ENCODE results near the gene IL23R. TPM values are rescaled to one million over a fixed set of nuclear protein-coding genes. Genes with fewer than 3 reads are reported as not detected.

IL23R gene
- total RNA-seq, 5 donors from 2014 or later (not counting 1 experiment from before 2014, with no cell fraction given): 0.18 to 0.63 (median 0.43) TPM; not detected in 1

GRCh38 chr1:67226688-67227087, 60.4 kb downstream of the IL23R start:
- ATAC-seq (replicated peaks in 1 of 4) (no peak), DNase-seq (peak in 8 of 35 experiments; percentile 1 to 33 (median 11))
- POLR2A ChIA-PET: no interaction called here

GRCh38 chr1:67227196-67227595, 60.9 kb downstream of the IL23R start:
- ChIA-PET CTCF (no interaction called here), POLR2A (no interaction called here)
- ATAC-seq (replicated peaks in 1 of 4): no peak
- H3K27ac Mint-ChIP-seq: no peak overlapping the region
- H3K4me3 Mint-ChIP-seq: no peak overlapping the region
- H3K9me3 ChIP-seq: no peaks in the 10 kb centered on the region
- no peaks in the 10 kb centered on the region for H3K4me1 ChIP-seq (ENCODE audit: control insufficient read depth in 1 of 2, extremely low read depth in 1 of 2, insufficient read depth in 2 of 2, low read length in 2 of 2)
- H3K4me3 ChIP-seq (ENCODE audit: control insufficient read depth in 1 of 2, extremely low read depth in 1 of 2, low read length in 1 of 2): no peak overlapping the region
- H3K36me3 Mint-ChIP-seq: no peaks in the 10 kb centered on the region
- no CpG with 5 or more reads among the region's 1 CpG for WGBS (ENCODE audit: insufficient coverage)
- no peaks in the 10 kb centered on the region for H3K36me3 ChIP-seq (ENCODE audit: control insufficient read depth in 2 of 2, extremely low read depth in 1 of 2, insufficient read depth in 1 of 2, low read length in 1 of 2)
- DNase-seq: no peak
- no peak overlapping the region for H3K27ac ChIP-seq (ENCODE audit: low read length)
- H3K9me3 Mint-ChIP-seq: no peaks in the 10 kb centered on the region
- H3K27me3 ChIP-seq (replicated peaks in 1 of 2; ENCODE audit: control insufficient read depth in 2 of 2, extremely low read depth in 1 of 2, insufficient read depth in 2 of 2, low read length in 1 of 2): no peaks in the 10 kb centered on the region
- H3K27me3 Mint-ChIP-seq: peaks cover 0 to 3% of the 10 kb centered on the region in 2 donors
- peaks cover 0 to 5% (median 4%) of the 10 kb centered on the region in 3 donors for H3K4me1 Mint-ChIP-seq

More at GRCh38 chr1:67226688-67227087, 60.4 kb downstream of the IL23R start:
- no peaks in the 10 kb centered on the region for H3K36me3 ChIP-seq (ENCODE audit: control insufficient read depth in 2 of 2, extremely low read depth in 1 of 2, insufficient read depth in 1 of 2, low read length in 1 of 2)
- Mint-ChIP-seq H3K4me1 (peaks cover 0 to 5% (median 4%) of the 10 kb centered on the region in 3 donors), H3K36me3 (no peaks in the 10 kb centered on the region), H3K9me3 (no peaks in the 10 kb centered on the region), H3K27ac (peak overlapping the region in 1 of 2 donors; percentile 45), H3K27me3 (peaks cover 0 to 3% of the 10 kb centered on the region in 2 donors), H3K4me3 (no peak overlapping the region)
- CTCF ChIA-PET: interaction anchor here (0.6 to 1.1 kb wide), 3 partner anchors 12 to 452 kb away, joined by 3 to 5 read pairs (median 3); no protein-coding TSS in a partner anchor
- no CpG with 5 or more reads among the region's 3 CpGs for WGBS (ENCODE audit: insufficient coverage)
- H3K4me3 ChIP-seq (ENCODE audit: control insufficient read depth in 1 of 2, extremely low read depth in 1 of 2, low read length in 1 of 2): no peak overlapping the region
- H3K27me3 ChIP-seq (replicated peaks in 1 of 2; ENCODE audit: control insufficient read depth in 2 of 2, extremely low read depth in 1 of 2, insufficient read depth in 2 of 2, low read length in 1 of 2): no peaks in the 10 kb centered on the region
- no peaks in the 10 kb centered on the region for H3K9me3 ChIP-seq
- H3K4me1 ChIP-seq (ENCODE audit: control insufficient read depth in 1 of 2, extremely low read depth in 1 of 2, insufficient read depth in 2 of 2, low read length in 2 of 2): no peaks in the 10 kb centered on the region
- no peak overlapping the region for H3K27ac ChIP-seq (ENCODE audit: low read length)

GRCh38 chr1:67228791-67229190, 62.5 kb downstream of the IL23R start:
- CTCF ChIA-PET: interaction anchor here in 1 of 2 donors (0.7 kb wide), 1 partner anchor 52 kb away, joined by 3 read pairs; no protein-coding TSS in a partner anchor
- H3K9me3 ChIP-seq: no peaks in the 10 kb centered on the region

GRCh38 chr1:67230539-67230938, 64.3 kb downstream of the IL23R start:
- Mint-ChIP-seq H3K4me1 (peaks cover 0 to 6% (median 5%) of the 10 kb centered on the region in 3 donors), H3K36me3 (no peaks in the 10 kb centered on the region), H3K27me3 (peaks cover 0 to 3% of the 10 kb centered on the region in 2 donors), H3K4me3 (no peak overlapping the region), H3K27ac (no peak overlapping the region), H3K9me3 (no peaks in the 10 kb centered on the region)
- CTCF ChIA-PET: interaction anchor here in 1 of 2 donors (0.6 to 1.4 kb wide), 4 partner anchors 8 to 271 kb away, joined by 3 to 6 read pairs (median 4); no protein-coding TSS in a partner anchor
- Histone ChIP-seq H3K36me3 (ENCODE audit: control insufficient read depth in 2 of 2, extremely low read depth in 1 of 2, insufficient read depth in 1 of 2, low read length in 1 of 2) (no peaks in the 10 kb centered on the region), H3K27me3 (replicated peaks in 1 of 2; ENCODE audit: control insufficient read depth in 2 of 2, extremely low read depth in 1 of 2, insufficient read depth in 2 of 2, low read length in 1 of 2) (no peaks in the 10 kb centered on the region), H3K4me3 (ENCODE audit: control insufficient read depth in 1 of 2, extremely low read depth in 1 of 2, low read length in 1 of 2) (no peak overlapping the region), H3K27ac (ENCODE audit: low read length) (no peak overlapping the region), H3K4me1 (ENCODE audit: control insufficient read depth in 1 of 2, extremely low read depth in 1 of 2, insufficient read depth in 2 of 2, low read length in 2 of 2) (no peaks in the 10 kb centered on the region), H3K9me3 (no peaks in the 10 kb centered on the region)
- POLR2A ChIA-PET: no interaction called here
- no CpG with 5 or more reads among the region's 3 CpGs for WGBS (ENCODE audit: insufficient coverage)
- DNase-seq: no peak
- ATAC-seq (replicated peaks in 1 of 4): no peak

More at GRCh38 chr1:67228791-67229190, 62.5 kb downstream of the IL23R start:
- Mint-ChIP-seq H3K9me3 (no peaks in the 10 kb centered on the region), H3K4me1 (peaks cover 0 to 5% (median 4%) of the 10 kb centered on the region in 3 donors), H3K4me3 (no peak overlapping the region), H3K36me3 (no peaks in the 10 kb centered on the region), H3K27me3 (peaks cover 0 to 3% of the 10 kb centered on the region in 2 donors), H3K27ac (no peak overlapping the region)
- H3K27ac ChIP-seq (ENCODE audit: low read length): no peak overlapping the region
- H3K4me3 ChIP-seq (ENCODE audit: control insufficient read depth in 1 of 2, extremely low read depth in 1 of 2, low read length in 1 of 2): no peak overlapping the region
- DNase-seq (no peak), ATAC-seq (replicated peaks in 1 of 4) (no peak)
- POLR2A ChIA-PET: interaction anchor here in 1 of 2 donors (0.6 kb wide), 1 partner anchor 9 kb away, joined by 6 read pairs; no protein-coding TSS in a partner anchor
- no peaks in the 10 kb centered on the region for H3K4me1 ChIP-seq (ENCODE audit: control insufficient read depth in 1 of 2, extremely low read depth in 1 of 2, insufficient read depth in 2 of 2, low read length in 2 of 2)
- no peaks in the 10 kb centered on the region for H3K36me3 ChIP-seq (ENCODE audit: control insufficient read depth in 2 of 2, extremely low read depth in 1 of 2, insufficient read depth in 1 of 2, low read length in 1 of 2)
- H3K27me3 ChIP-seq (replicated peaks in 1 of 2; ENCODE audit: control insufficient read depth in 2 of 2, extremely low read depth in 1 of 2, insufficient read depth in 2 of 2, low read length in 1 of 2): no peaks in the 10 kb centered on the region

- H3K27me3 ChIP-seq (replicated peaks in 1 of 2; ENCODE audit: control insufficient read depth in 2 of 2, extremely low read depth in 1 of 2, insufficient read depth in 2 of 2, low read length in 1 of 2): no peaks in the 10 kb centered on the region
- Mint-ChIP-seq H3K27me3 (no peaks in the 10 kb centered on the region), H3K36me3 (no peaks in the 10 kb centered on the region), H3K4me1 (peaks cover 0 to 2% (median 0%) of the 10 kb centered on the region in 3 donors), H3K27ac (no peak overlapping the region), H3K4me3 (no peak overlapping the region), H3K9me3 (no peaks in the 10 kb centered on the region)
- no peaks in the 10 kb centered on the region for H3K36me3 ChIP-seq (ENCODE audit: control insufficient read depth in 2 of 2, extremely low read depth in 1 of 2, insufficient read depth in 1 of 2, low read length in 1 of 2)
- DNase-seq (no peak), ATAC-seq (replicated peaks in 1 of 4) (no peak)
- POLR2A ChIA-PET: no interaction called here
- CTCF ChIA-PET: interaction anchor here in 1 of 2 donors (0.6 to 3.5 kb wide), 2 partner anchors 97 to 265 kb away, joined by 5 to 16 read pairs; no protein-coding TSS in a partner anchor
- no peak overlapping the region for H3K4me3 ChIP-seq (ENCODE audit: control insufficient read depth in 1 of 2, extremely low read depth in 1 of 2, low read length in 1 of 2)
- no peaks in the 10 kb centered on the region for H3K4me1 ChIP-seq (ENCODE audit: control insufficient read depth in 1 of 2, extremely low read depth in 1 of 2, insufficient read depth in 2 of 2, low read length in 2 of 2)
- 90% methylated on average over 2 of the region's 3 CpGs for WGBS (ENCODE audit: insufficient coverage)
- no peaks in the 10 kb centered on the region for H3K9me3 ChIP-seq
- no peak overlapping the region for H3K27ac ChIP-seq (ENCODE audit: low read length)
Measured at GRCh38 chr1:67236277-67236676, 70.0 kb downstream of the IL23R start.

- Histone ChIP-seq H3K4me3 (ENCODE audit: control insufficient read depth in 1 of 2, extremely low read depth in 1 of 2, low read length in 1 of 2) (no peak overlapping the region), H3K36me3 (ENCODE audit: control insufficient read depth in 2 of 2, extremely low read depth in 1 of 2, insufficient read depth in 1 of 2, low read length in 1 of 2) (no peaks in the 10 kb centered on the region), H3K27ac (ENCODE audit: low read length) (no peak overlapping the region), H3K4me1 (ENCODE audit: control insufficient read depth in 1 of 2, extremely low read depth in 1 of 2, insufficient read depth in 2 of 2, low read length in 2 of 2) (no peaks in the 10 kb centered on the region), H3K9me3 (no peaks in the 10 kb centered on the region), H3K27me3 (replicated peaks in 1 of 2; ENCODE audit: control insufficient read depth in 2 of 2, extremely low read depth in 1 of 2, insufficient read depth in 2 of 2, low read length in 1 of 2) (no peaks in the 10 kb centered on the region)
- H3K27me3 Mint-ChIP-seq: no peaks in the 10 kb centered on the region
- H3K27ac Mint-ChIP-seq: no peak overlapping the region
- H3K36me3 Mint-ChIP-seq: no peaks in the 10 kb centered on the region
- no CpG with 5 or more reads among the region's 2 CpGs for WGBS (ENCODE audit: insufficient coverage)
- ATAC-seq (replicated peaks in 1 of 4) (no peak), DNase-seq (no peak)
- H3K9me3 Mint-ChIP-seq: no peaks in the 10 kb centered on the region
- H3K4me1 Mint-ChIP-seq: no peaks in the 10 kb centered on the region
- CTCF ChIA-PET: interaction anchor here in 1 of 2 donors (1.4 kb wide), 1 partner anchor 25 kb away, joined by 3 read pairs; no protein-coding TSS in a partner anchor
- H3K4me3 Mint-ChIP-seq: no peak overlapping the region
- POLR2A ChIA-PET: no interaction called here
Measured at GRCh38 chr1:67239738-67240137, 73.5 kb downstream of the IL23R start.
